OCI-LY1 (cell line): ENCODE results near the gene THEM4.
A peak's percentile ranks its signal among the peaks of the same experiment; 100 is the strongest.
"Not testable (repeated sequence)": the region's sequence is repeated elsewhere in the genome, so short reads cannot be mapped to it uniquely, and the experiment has no call there.

Source experiments
- H2AFZ ChIP-seq: fragments of 200-600 bp; sonication (generic), shearing (Covaris generic); 2 replicates; pipeline ENCODE4 v1.6.0; 2014; ENCODE audit warnings: antibody characterized with exemption, mild to moderate bottlenecking, low read length
- H3F3A ChIP-seq: fragments of 200-600 bp; sonication (generic), shearing (Covaris generic); 2 replicates; pipeline ENCODE4 v1.6.0; 2014; ENCODE audit warnings: mild to moderate bottlenecking, antibody characterized with exemption, low read length, moderate library complexity; ENCODE audit not compliant: insufficient read depth
- H3K27ac ChIP-seq: fragments of 200-600 bp; sonication (generic); 2 replicates; pipeline ENCODE4 v1.5.1; 2014; ENCODE audit warnings: low read length, mixed run types, mild to moderate bottlenecking, low read depth; ENCODE audit not compliant: poor library complexity, severe bottlenecking
- H3K27me3 ChIP-seq: fragments of 200-600 bp; sonication (generic); 2 replicates; pipeline ENCODE4 v1.6.0; 2014; ENCODE audit warnings: antibody characterized with exemption, mild to moderate bottlenecking, low read length, moderate library complexity; ENCODE audit not compliant: insufficient read depth
- H3K36me3 ChIP-seq: fragments of 200-600 bp; sonication (generic); 2 replicates; pipeline ENCODE4 v1.6.1; 2014; ENCODE audit warnings: mild to moderate bottlenecking, antibody characterized with exemption, low read length, moderate library complexity, mixed read lengths; ENCODE audit not compliant: insufficient read depth
- H3K4me1 ChIP-seq: fragments of 200-600 bp; sonication (generic); 2 replicates; pipeline ENCODE4 v1.5.1; 2014; ENCODE audit warnings: mild to moderate bottlenecking, low read length, moderate library complexity; ENCODE audit not compliant: insufficient read depth, severe bottlenecking
- H3K4me2 ChIP-seq: fragments of 200-600 bp; sonication (generic), shearing (Covaris generic); 2 replicates; pipeline ENCODE4 v1.6.1; 2014; ENCODE audit warnings: low read length
- H3K4me3 ChIP-seq: fragments of 200-600 bp; sonication (generic); 2 replicates; pipeline ENCODE4 v1.5.1; 2014; ENCODE audit warnings: low read length, low read depth, mild to moderate bottlenecking, mixed read lengths; ENCODE audit not compliant: poor library complexity, severe bottlenecking
- H3K79me2 ChIP-seq: fragments of 200-600 bp; shearing (Covaris generic); 2 replicates; pipeline ENCODE4 v1.6.1; 2016; ENCODE audit warnings: mixed run types, low read length, mixed read lengths; ENCODE audit not compliant: insufficient read depth
- H3K9ac ChIP-seq: fragments of 200-600 bp; sonication (generic), shearing (Covaris generic); 2 replicates; pipeline ENCODE4 v1.6.1; 2014; ENCODE audit warnings: mild to moderate bottlenecking, low read length, mixed read lengths
- H3K9me2 ChIP-seq: fragments of 200-600 bp; sonication (generic), shearing (Covaris generic); 2 replicates; pipeline ENCODE4 v1.6.1; 2014; ENCODE audit warnings: low read depth, mild to moderate bottlenecking, low read length, mixed read lengths
- H3K9me3 ChIP-seq: fragments of 200-600 bp; shearing (Covaris generic); 2 replicates; pipeline ENCODE4 v1.6.1; 2014; ENCODE audit warnings: low read length, mixed read lengths
- H4K20me1 ChIP-seq: fragments of 200-600 bp; sonication (generic), shearing (Covaris generic); 2 replicates; pipeline ENCODE4 v1.6.0; 2016; ENCODE audit warnings: mild to moderate bottlenecking, low read length; ENCODE audit not compliant: insufficient read depth
- CTCF ChIP-seq: fragments of 200-600 bp; sonication (generic), shearing (Covaris generic); IDR thresholded peaks from 2 replicates; pipeline ENCODE4 v1.5.1; 2017; ENCODE audit warnings: mild to moderate bottlenecking, antibody characterized with exemption, low read length, moderate library complexity, mixed read lengths
- EZH2 ChIP-seq: fragments of 200-600 bp; sonication (generic), shearing (Covaris generic); IDR thresholded peaks from 2 replicates; pipeline ENCODE4 v1.8.0; 2017; ENCODE audit warnings: borderline replicate concordance, mixed run types, mild to moderate bottlenecking, antibody characterized with exemption, low read length, moderate library complexity, mixed read lengths

The THEM4 gene

GRCh38 chr1:151884445-151884844 lies 24.9 kb downstream of the THEM4 start:
- not testable (repeated sequence) for H3F3A ChIP-seq, H3K79me2 ChIP-seq, H4K20me1 ChIP-seq, H3K4me2 ChIP-seq, H3K9me3 ChIP-seq, H3K4me1 ChIP-seq, H3K9ac ChIP-seq, H3K9me2 ChIP-seq, H3K4me3 ChIP-seq, H3K27me3 ChIP-seq, H3K27ac ChIP-seq, H2AFZ ChIP-seq
- H3K36me3 ChIP-seq: peaks cover 26% of the 10 kb centered on the region

GRCh38 chr1:151883898-151884297 lies 25.4 kb downstream of the THEM4 start:
- H3K4me2 ChIP-seq, H3K9me2 ChIP-seq, H3F3A ChIP-seq, H3K9me3 ChIP-seq, H3K79me2 ChIP-seq, H4K20me1 ChIP-seq, H3K9ac ChIP-seq, H2AFZ ChIP-seq, H3K4me3 ChIP-seq, H3K4me1 ChIP-seq, H3K27ac ChIP-seq, H3K27me3 ChIP-seq: not testable (repeated sequence)
- H3K36me3 ChIP-seq: peaks cover 26% of the 10 kb centered on the region

GRCh38 chr1:151882918-151883317 lies 26.4 kb downstream of the THEM4 start:
- not testable (repeated sequence) for H3K27ac ChIP-seq, H4K20me1 ChIP-seq, H3K79me2 ChIP-seq, H3K9ac ChIP-seq, H2AFZ ChIP-seq, H3K4me2 ChIP-seq, H3F3A ChIP-seq, H3K9me3 ChIP-seq, H3K4me1 ChIP-seq, H3K9me2 ChIP-seq, H3K27me3 ChIP-seq, H3K4me3 ChIP-seq
- H3K36me3 ChIP-seq: peaks cover 21% of the 10 kb centered on the region

- Histone ChIP-seq H3K27ac (no peak overlapping the region), H4K20me1 (no peaks in the 10 kb centered on the region), H3K79me2 (no peaks in the 10 kb centered on the region), H3K9ac (no peak overlapping the region), H3F3A (no peaks in the 10 kb centered on the region), H3K9me2 (no peaks in the 10 kb centered on the region), H3K4me1 (no peaks in the 10 kb centered on the region), H3K27me3 (no peaks in the 10 kb centered on the region), H3K4me3 (no peak overlapping the region), H3K9me3 (no peaks in the 10 kb centered on the region), H2AFZ (no peak overlapping the region), H3K36me3 (peaks cover 17% of the 10 kb centered on the region), H3K4me2 (no peak overlapping the region)
- TF ChIP-seq EZH2 (no peak), CTCF (no peak)
These were observed 26.8 kb downstream of the THEM4 start for GRCh38 chr1:151882466-151882865.

- Histone ChIP-seq H3K9me3 (no peaks in the 10 kb centered on the region), H3K27me3 (no peaks in the 10 kb centered on the region), H3K27ac (no peak overlapping the region), H3F3A (no peaks in the 10 kb centered on the region), H3K4me2 (no peak overlapping the region), H4K20me1 (no peaks in the 10 kb centered on the region), H3K79me2 (no peaks in the 10 kb centered on the region), H3K4me3 (no peak overlapping the region), H3K9me2 (no peaks in the 10 kb centered on the region), H3K9ac (no peak overlapping the region), H3K36me3 (peaks cover 9% of the 10 kb centered on the region), H2AFZ (no peak overlapping the region), H3K4me1 (no peaks in the 10 kb centered on the region)
- TF ChIP-seq EZH2 (no peak), CTCF (peak; percentile 9; the same call in 1 of the 2 replicates)
These were observed 27.8 kb downstream of the THEM4 start for GRCh38 chr1:151881479-151881878.
